OCI-LY1 (cell line): ENCODE measurements around the gene LRFN2.

Experiments used
- EZH2 ChIP-seq: fragments of 200-600 bp; sonication (generic), shearing (Covaris generic); IDR thresholded peaks from 2 replicates; pipeline ENCODE4 v1.8.0; 2017; ENCODE audit warnings: borderline replicate concordance, mixed run types, mild to moderate bottlenecking, antibody characterized with exemption, low read length, moderate library complexity, mixed read lengths
- TF ChIP-seq, protein P1 (sequence below): fragments of 200-600 bp; sonication (generic), shearing (Covaris generic); IDR thresholded peaks from 2 replicates; pipeline ENCODE4 v1.5.1; 2017; ENCODE audit warnings: mild to moderate bottlenecking, antibody characterized with exemption, low read length, moderate library complexity, mixed read lengths

- TF ChIP-seq, protein P1, sequence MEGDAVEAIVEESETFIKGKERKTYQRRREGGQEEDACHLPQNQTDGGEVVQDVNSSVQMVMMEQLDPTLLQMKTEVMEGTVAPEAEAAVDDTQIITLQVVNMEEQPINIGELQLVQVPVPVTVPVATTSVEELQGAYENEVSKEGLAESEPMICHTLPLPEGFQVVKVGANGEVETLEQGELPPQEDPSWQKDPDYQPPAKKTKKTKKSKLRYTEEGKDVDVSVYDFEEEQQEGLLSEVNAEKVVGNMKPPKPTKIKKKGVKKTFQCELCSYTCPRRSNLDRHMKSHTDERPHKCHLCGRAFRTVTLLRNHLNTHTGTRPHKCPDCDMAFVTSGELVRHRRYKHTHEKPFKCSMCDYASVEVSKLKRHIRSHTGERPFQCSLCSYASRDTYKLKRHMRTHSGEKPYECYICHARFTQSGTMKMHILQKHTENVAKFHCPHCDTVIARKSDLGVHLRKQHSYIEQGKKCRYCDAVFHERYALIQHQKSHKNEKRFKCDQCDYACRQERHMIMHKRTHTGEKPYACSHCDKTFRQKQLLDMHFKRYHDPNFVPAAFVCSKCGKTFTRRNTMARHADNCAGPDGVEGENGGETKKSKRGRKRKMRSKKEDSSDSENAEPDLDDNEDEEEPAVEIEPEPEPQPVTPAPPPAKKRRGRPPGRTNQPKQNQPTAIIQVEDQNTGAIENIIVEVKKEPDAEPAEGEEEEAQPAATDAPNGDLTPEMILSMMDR: no peak
- no peak for TF ChIP-seq EZH2
Observed at GRCh38 chr6:40457261-40457660, 129.9 kb downstream of the LRFN2 start.
